Ectodermal cell (in vitro differentiated cells): ENCODE data around the gene ATE1.

Experiments used
- H3K27ac ChIP-seq: 2 replicates; pipeline ENCODE4 v1.7.0; 2013; ENCODE audit warnings: mild to moderate bottlenecking, low read depth, low read length; ENCODE audit not compliant: insufficient read depth, poor library complexity, severe bottlenecking
- H3K27me3 ChIP-seq: 2 replicates; pipeline ENCODE4 v1.7.0; 2013; ENCODE audit warnings: mild to moderate bottlenecking, low read length; ENCODE audit not compliant: insufficient read depth, control insufficient read depth, poor library complexity, severe bottlenecking
- H3K36me3 ChIP-seq: one replicate; pipeline ENCODE4 v1.7.0; 2013; ENCODE audit warnings: low read length; ENCODE audit not compliant: control insufficient read depth, insufficient read depth
- H3K4me1 ChIP-seq: one replicate; pipeline ENCODE4 v1.7.0; 2013; ENCODE audit warnings: low read length; ENCODE audit not compliant: control insufficient read depth, insufficient read depth
- H3K4me3 ChIP-seq: 2 replicates; pipeline ENCODE4 v1.7.0; 2013; ENCODE audit warnings: low read depth, low read length, control low read depth; ENCODE audit not compliant: insufficient read depth
- H3K9me3 ChIP-seq: 2 replicates; pipeline ENCODE4 v1.7.0; 2013; ENCODE audit warnings: mild to moderate bottlenecking, low read length, moderate library complexity; ENCODE audit not compliant: control insufficient read depth
- WGBS, 2 experiments: methylation state at CpG; one replicate each; pipeline ENCODE4 v1.1.7; 2013; ENCODE audit warnings: missing lambda C conversion rate in 2 of 2; 5-methylcytosine and 5-hydroxymethylcytosine counted together

Gene ATE1

DNA sequence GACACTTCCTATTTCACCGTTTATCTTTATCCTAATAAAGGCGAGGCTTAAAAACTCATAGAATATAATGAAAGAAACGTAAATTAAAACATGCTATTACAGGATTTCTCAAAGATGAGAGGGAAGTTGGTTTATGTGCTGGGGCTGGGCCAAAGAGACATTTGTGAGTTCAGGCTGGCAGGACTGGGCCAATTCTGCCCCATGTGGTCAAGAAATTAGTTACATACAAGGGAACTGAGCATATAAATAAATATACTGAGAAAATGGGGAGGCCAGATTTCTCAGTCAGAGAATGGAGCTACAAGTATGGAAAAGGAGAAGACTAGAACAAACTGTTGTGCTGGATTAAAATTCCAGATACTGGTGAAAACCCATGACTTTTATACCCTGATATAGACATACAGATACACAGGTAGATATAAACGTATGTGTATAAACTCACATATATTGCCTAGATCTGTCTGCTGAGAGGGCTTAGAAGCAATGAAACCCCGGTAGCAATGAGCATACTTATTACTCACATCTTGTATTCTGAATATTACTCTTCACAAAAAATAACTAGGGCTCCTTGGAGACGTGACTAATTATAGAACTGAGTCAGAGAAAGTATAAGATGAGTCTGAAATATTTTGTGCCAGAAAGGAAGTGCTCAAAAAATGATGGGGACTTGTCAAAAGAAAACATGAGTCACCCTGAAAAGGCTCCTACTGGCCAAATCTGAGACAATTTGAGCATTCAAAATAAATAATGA is 173.9 kb downstream of the ATE1 start:
- no peak overlapping the region for H3K27ac ChIP-seq
- H3K27me3 ChIP-seq: no peaks in the 10 kb centered on the region
- H3K9me3 ChIP-seq: peaks cover 7% of the 10 kb centered on the region
- H3K36me3 ChIP-seq: peaks cover 4% of the 10 kb centered on the region
- no peak overlapping the region for H3K4me3 ChIP-seq
- no peaks in the 10 kb centered on the region for H3K4me1 ChIP-seq
- 94 to 98% methylated on average over 6 of the region's 6 CpGs for WGBS, 2 experiments

DNA sequence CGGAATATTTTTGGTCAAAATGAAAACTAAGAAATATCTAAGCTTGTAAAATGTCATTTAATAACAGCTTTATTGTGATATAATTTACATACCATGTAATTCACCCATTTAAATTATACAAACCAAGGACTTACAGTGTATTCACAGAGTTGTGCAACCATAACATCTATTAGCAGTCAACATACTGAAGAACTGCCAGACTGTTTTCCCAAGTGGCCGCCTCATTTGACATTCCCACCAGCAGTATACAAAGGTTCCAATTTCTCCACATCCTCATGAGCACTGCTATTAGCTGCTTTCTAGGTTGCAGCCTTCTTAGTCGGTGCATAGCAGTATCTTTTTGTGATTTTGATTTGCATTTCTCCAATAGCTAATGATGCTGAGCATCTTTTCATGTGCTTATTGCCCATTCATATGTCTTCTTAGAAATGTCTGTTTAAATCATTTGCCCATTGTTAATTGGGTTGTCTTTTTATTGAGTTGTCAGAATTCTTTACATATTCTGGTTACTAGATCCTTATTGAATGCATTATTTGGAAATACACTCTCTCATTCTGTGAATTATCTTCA is 176.6 kb downstream of the ATE1 start:
- WGBS, 2 experiments: 93 to 95% methylated on average over 2 of the region's 3 CpGs

DNA sequence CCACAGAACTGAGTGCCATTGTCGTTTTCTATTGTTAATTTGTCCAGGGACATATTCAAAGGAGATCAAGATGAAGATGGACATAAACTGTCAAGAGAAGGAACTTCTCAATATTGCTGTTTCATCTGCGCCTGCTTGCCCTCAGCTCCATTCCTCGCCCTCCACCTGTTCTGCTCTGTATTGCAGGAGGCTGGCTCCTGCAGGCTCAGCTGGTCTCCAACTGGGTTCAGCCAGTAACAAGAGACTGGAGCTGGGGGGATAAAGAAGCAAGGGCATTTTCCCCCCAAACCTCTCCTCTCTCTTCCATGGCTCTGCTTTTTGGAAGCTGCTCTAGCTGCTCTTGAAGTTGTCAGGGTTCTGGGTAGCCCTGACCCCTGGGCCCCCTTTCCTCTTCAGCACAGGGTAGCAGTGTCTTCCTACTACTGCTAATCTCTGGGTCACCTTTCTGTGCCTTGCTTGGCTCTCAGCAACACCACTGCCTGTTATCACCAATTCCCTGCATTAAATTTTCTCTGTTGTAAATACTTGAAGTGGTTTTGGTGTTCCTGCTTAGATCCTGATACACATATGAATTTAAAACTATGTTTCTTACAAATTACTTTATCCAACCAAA is 180.6 kb downstream of the ATE1 start:
- WGBS, 2 experiments: 87 to 89% methylated on average over 3 of the region's 3 CpGs
- no peaks in the 10 kb centered on the region for H3K9me3 ChIP-seq
- H3K4me1 ChIP-seq: no peaks in the 10 kb centered on the region
- no peak overlapping the region for H3K4me3 ChIP-seq
- H3K27ac ChIP-seq: no peak overlapping the region
- H3K27me3 ChIP-seq: no peaks in the 10 kb centered on the region
- H3K36me3 ChIP-seq: no peaks in the 10 kb centered on the region

More for the DNA sequence above, 176.6 kb downstream of the ATE1 start:
- H3K27me3 ChIP-seq: no peaks in the 10 kb centered on the region
- H3K27ac ChIP-seq: no peak overlapping the region
- no peaks in the 10 kb centered on the region for H3K36me3 ChIP-seq
- H3K4me1 ChIP-seq: no peaks in the 10 kb centered on the region
- H3K4me3 ChIP-seq: no peak overlapping the region
- H3K9me3 ChIP-seq: peaks cover 4% of the 10 kb centered on the region

DNA sequence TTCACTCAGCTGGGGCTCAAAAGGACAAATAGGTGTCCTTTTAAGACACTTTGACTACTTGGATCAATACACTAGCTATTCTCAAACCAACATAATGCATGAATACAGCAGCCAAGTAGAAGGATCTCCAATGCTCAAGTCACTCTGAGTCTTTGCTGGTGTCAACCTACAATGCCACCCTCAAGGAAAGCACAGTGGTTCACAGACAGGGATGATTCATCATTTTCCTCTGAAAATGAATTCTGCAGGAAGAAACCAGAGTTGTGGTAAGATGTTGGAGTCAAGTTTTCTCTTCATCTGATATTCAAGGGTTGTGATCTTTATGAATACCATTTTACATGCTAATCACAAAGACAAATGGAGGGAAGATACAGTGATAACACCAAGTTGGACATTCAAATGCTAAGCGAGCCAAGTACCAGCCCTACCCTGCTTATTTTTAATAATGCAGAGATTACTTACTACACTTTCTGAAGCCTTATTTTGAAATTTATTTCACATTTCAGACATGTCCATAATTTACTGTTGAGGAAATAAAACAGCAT is 186.5 kb downstream of the ATE1 start:
- 0% methylated on average over 1 of the region's 1 CpG for WGBS, 2 experiments
- H3K4me1 ChIP-seq: no peaks in the 10 kb centered on the region
- H3K36me3 ChIP-seq: no peaks in the 10 kb centered on the region
- no peaks in the 10 kb centered on the region for H3K9me3 ChIP-seq
- no peak overlapping the region for H3K27ac ChIP-seq
- H3K4me3 ChIP-seq: no peak overlapping the region
- H3K27me3 ChIP-seq: no peaks in the 10 kb centered on the region

DNA sequence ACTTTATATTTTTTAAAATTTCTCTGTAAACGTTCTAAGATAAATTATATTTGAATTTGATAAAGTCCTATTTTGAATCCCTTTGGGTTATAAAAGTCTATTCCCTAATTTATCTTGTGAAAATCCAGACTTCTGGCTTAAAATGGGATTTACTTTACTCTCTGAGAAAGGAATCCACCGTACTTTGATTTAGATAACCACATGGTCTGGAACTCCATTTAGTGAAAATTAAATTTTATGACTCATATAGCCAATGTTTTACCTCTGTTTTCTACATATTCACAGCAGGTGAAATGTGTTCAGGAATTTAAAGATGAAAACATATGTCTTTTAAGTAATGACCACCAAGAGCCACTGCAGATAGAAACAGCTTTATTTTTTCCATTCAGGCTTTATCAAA is 187.8 kb downstream of the ATE1 start:
- Histone ChIP-seq H3K27ac (no peak overlapping the region), H3K4me3 (no peak overlapping the region), H3K27me3 (no peaks in the 10 kb centered on the region), H3K4me1 (peaks cover 3% of the 10 kb centered on the region), H3K9me3 (no peaks in the 10 kb centered on the region), H3K36me3 (no peaks in the 10 kb centered on the region)
- 100% methylated on average over 1 of the region's 2 CpGs; no CpG with 5 or more reads in 1 of the 2 experiments for WGBS, 2 experiments

DNA sequence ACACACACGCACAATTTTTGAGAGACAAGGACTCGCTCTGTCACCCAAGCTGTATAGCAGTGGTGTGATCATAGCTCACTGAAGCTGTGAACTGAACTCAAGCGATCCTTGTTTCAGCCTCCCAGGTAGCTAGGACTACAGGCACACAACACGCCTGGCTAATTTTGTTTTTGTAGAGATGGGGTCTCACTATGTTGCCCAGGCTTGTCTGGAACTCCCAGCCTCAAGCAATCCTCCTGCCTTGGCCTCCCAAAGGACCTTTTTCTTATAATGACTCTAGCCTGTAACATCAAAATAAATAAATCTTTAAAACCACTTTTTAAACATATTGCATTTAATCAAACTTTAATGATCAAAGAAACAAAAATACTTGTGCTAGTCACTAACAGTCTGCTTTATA is 188.7 kb downstream of the ATE1 start:
- Histone ChIP-seq H3K36me3 (no peaks in the 10 kb centered on the region), H3K9me3 (no peaks in the 10 kb centered on the region), H3K4me3 (no peak overlapping the region), H3K27me3 (no peaks in the 10 kb centered on the region), H3K4me1 (peaks cover 10% of the 10 kb centered on the region), H3K27ac (no peak overlapping the region)
- WGBS, 2 experiments: 89 to 97% methylated on average over 4 of the region's 4 CpGs

DNA sequence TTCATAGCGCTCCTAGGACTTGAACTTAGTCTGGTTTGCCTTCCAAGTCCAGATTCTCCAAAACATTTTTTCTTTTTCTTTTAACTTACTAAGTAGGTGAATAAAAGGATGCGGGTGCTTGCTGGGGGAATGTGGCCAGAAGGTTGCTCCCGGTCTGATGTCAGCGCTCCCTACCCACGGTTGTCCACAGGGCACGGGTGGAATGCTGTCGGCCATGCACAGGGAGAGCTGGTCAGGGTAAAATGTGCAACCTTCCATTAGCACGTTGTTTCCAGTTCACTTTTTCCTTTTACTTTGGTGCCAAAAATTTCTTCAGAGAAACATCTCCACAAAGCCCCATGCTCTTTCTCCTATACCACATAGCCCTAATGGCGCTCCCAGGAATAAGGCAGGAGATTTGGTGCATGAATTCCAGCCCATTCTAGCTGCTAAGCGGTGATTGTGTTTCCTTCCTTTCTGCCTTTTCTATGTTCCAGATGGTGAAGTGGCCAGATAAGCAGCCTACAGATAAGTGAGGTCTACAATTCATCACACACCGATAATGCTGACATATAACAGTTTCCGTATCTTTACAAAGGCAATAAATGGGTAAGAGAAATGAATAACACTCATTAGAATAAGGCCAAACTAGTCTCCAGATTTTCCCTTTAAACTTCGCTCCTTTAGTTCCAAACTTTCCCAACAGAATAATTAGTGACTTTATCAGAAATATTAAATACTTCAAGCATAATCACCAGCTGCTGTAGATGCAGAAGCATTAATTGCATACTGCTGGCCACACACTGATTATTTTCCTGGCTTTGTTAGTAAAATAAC is 191.3 kb downstream of the ATE1 start:
- no peak overlapping the region for H3K4me3 ChIP-seq
- peaks cover 29% of the 10 kb centered on the region for H3K4me1 ChIP-seq
- no peak overlapping the region for H3K27ac ChIP-seq
- H3K27me3 ChIP-seq: no peaks in the 10 kb centered on the region
- WGBS, 2 experiments: 91 to 95% methylated on average over 13 of the region's 13 CpGs
- H3K9me3 ChIP-seq: no peaks in the 10 kb centered on the region
- no peaks in the 10 kb centered on the region for H3K36me3 ChIP-seq

DNA sequence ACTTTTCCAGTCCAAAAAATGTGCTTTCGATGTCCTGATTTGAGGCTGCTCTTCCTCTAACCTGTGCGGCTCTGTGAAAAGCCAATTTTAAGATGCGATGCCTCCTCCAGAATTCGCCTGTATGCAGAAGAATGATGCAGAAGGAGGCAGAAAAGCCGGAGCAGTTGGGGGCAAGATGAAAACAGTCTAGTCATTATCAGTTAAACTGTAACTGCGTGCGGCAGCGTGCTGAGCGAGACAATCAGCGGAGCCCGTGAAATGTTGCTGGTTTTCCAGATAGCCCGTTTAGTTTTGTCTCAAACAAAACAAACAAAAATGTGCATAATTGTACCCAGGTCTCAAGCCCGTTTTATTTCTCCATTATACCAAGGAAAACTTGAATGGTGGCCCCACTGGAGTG is 192.6 kb downstream of the ATE1 start:
- no peaks in the 10 kb centered on the region for H3K27me3 ChIP-seq
- 86 to 87% methylated on average over 13 of the region's 13 CpGs for WGBS, 2 experiments
- H3K36me3 ChIP-seq: no peaks in the 10 kb centered on the region
- no peaks in the 10 kb centered on the region for H3K9me3 ChIP-seq
- no peak overlapping the region for H3K4me3 ChIP-seq
- H3K27ac ChIP-seq: no peak overlapping the region
- peaks cover 29% of the 10 kb centered on the region for H3K4me1 ChIP-seq

DNA sequence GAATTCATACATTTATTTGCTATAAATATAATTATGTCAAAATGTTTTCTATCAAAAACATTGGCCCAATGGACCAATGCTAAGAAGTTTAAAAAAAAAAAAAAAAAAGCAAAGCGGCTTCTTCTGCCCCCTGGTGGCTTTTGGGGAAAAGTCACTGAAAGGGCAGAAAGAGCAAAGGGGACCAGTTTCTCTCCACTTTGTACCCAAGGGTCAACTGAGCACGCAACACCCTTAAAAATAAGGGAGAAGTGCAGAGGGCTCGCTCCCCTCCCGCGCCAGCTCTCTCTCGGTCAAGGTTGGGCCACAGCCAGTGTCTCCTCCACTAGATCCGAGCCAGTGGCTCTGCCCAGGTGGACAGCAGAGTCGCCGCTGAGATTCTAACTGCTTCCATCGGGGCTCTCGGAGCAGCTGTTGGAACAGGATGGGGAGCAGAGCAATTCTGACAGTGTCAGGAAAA is 193.2 kb downstream of the ATE1 start:
- Histone ChIP-seq H3K4me1 (peaks cover 29% of the 10 kb centered on the region), H3K36me3 (no peaks in the 10 kb centered on the region), H3K9me3 (no peaks in the 10 kb centered on the region), H3K27me3 (no peaks in the 10 kb centered on the region), H3K4me3 (no peak overlapping the region), H3K27ac (no peak overlapping the region)
- WGBS, 2 experiments: 42% methylated on average over 11 of the region's 11 CpGs
